SK-N-SH treated with all-trans-retinoic acid at 6 μM for 48 hours (cell line): ENCODE measurements around the gene CTSH.

Experiments used
- ARNTL ChIP-seq: fragments of 450-650 bp; formaldehyde crosslinking; IDR thresholded peaks from 2 replicates; pipeline ENCODE4 v1.5.0; 2020; ENCODE audit warnings: low read depth, mild to moderate bottlenecking, moderate library complexity, borderline replicate concordance
- CREB5 ChIP-seq: fragments of 250-450 bp; sonication (Bioruptor Pico); IDR thresholded peaks from 2 replicates; pipeline ENCODE4 v1.5.1; 2020; ENCODE audit warnings: low read depth, mild to moderate bottlenecking, moderate library complexity
- CSDC2 ChIP-seq: fragments of 250-450 bp; sonication (Bioruptor Pico); IDR thresholded peaks from 2 replicates; pipeline ENCODE4 v1.5.0; 2020; ENCODE audit warnings: mild to moderate bottlenecking, moderate library complexity
- PATZ1 ChIP-seq: fragments of 250-450 bp; sonication (Bioruptor Pico); IDR thresholded peaks from 2 replicates; pipeline ENCODE4 v1.8.0; 2020; ENCODE audit warnings: mild to moderate bottlenecking, moderate library complexity, borderline replicate concordance
- POU6F1 ChIP-seq: fragments of 250-450 bp; sonication (Bioruptor Pico); IDR thresholded peaks from 2 replicates; pipeline ENCODE4 v1.8.0; 2021; ENCODE audit warnings: low read depth, mild to moderate bottlenecking, moderate library complexity, borderline replicate concordance
- RARB ChIP-seq: fragments of 250-450 bp; sonication (Bioruptor Pico); IDR thresholded peaks from 2 replicates; pipeline ENCODE4 v1.8.0; 2021; ENCODE audit warnings: mild to moderate bottlenecking, moderate library complexity
- SNAI2 ChIP-seq: fragments of 250-450 bp; sonication (Bioruptor Pico); IDR thresholded peaks from 2 replicates; pipeline ENCODE4 v1.5.0; 2020; ENCODE audit warnings: mild to moderate bottlenecking, moderate library complexity
- TCF4 ChIP-seq: fragments of 250-450 bp; sonication (Bioruptor Pico); IDR thresholded peaks from 2 replicates; pipeline ENCODE4 v1.8.0; 2021; ENCODE audit warnings: mild to moderate bottlenecking, moderate library complexity, borderline replicate concordance
- TSHZ2 ChIP-seq: fragments of 250-450 bp; sonication (Bioruptor Pico); IDR thresholded peaks from 2 replicates; pipeline ENCODE4 v1.5.0; 2020; ENCODE audit warnings: mild to moderate bottlenecking, moderate library complexity
- ZFP3 ChIP-seq: fragments of 250-450 bp; sonication (Bioruptor Pico); IDR thresholded peaks from 2 replicates; pipeline ENCODE4 v1.5.0; 2020; ENCODE audit warnings: mild to moderate bottlenecking, moderate library complexity
- ZFP30 ChIP-seq: fragments of 450-650 bp; formaldehyde crosslinking; IDR thresholded peaks from 2 replicates; pipeline ENCODE4 v1.5.0; 2022; ENCODE audit warnings: mild to moderate bottlenecking, moderate library complexity
- ZNF70 ChIP-seq: fragments of 450-650 bp; formaldehyde crosslinking; IDR thresholded peaks from 2 replicates; pipeline ENCODE4 v1.5.0; 2020; ENCODE audit warnings: mild to moderate bottlenecking, moderate library complexity
- ZNF8 ChIP-seq: fragments of 450-650 bp; formaldehyde crosslinking; IDR thresholded peaks from 2 replicates; pipeline ENCODE4 v1.5.0; 2020; ENCODE audit warnings: mild to moderate bottlenecking, moderate library complexity

GRCh38 chr15:78904599-78905358, 40.1 kb downstream of the CTSH start:
- TF ChIP-seq PATZ1 (CRISPR knock-in tag) = no peak
- no peak for TF ChIP-seq TCF4 (CRISPR knock-in tag)
- TF ChIP-seq ARNTL (CRISPR knock-in tag) = no peak
- TF ChIP-seq CSDC2 (CRISPR knock-in tag) = no peak
- TF ChIP-seq ZFP3 (CRISPR knock-in tag) = no peak
- no peak for TF ChIP-seq RARB (CRISPR knock-in tag)
- no peak for TF ChIP-seq POU6F1 (CRISPR knock-in tag)
- no peak for TF ChIP-seq TSHZ2 (CRISPR knock-in tag)
- TF ChIP-seq SNAI2 (CRISPR knock-in tag) = no peak
- TF ChIP-seq CREB5 (CRISPR knock-in tag) = no peak
- TF ChIP-seq ZNF8 = no peak
- TF ChIP-seq ZNF70 (CRISPR knock-in tag) = no peak
- TF ChIP-seq ZFP30 (CRISPR knock-in tag) = no peak
